ENCODE data around the gene BEGAIN.

The BEGAIN gene

DNA sequence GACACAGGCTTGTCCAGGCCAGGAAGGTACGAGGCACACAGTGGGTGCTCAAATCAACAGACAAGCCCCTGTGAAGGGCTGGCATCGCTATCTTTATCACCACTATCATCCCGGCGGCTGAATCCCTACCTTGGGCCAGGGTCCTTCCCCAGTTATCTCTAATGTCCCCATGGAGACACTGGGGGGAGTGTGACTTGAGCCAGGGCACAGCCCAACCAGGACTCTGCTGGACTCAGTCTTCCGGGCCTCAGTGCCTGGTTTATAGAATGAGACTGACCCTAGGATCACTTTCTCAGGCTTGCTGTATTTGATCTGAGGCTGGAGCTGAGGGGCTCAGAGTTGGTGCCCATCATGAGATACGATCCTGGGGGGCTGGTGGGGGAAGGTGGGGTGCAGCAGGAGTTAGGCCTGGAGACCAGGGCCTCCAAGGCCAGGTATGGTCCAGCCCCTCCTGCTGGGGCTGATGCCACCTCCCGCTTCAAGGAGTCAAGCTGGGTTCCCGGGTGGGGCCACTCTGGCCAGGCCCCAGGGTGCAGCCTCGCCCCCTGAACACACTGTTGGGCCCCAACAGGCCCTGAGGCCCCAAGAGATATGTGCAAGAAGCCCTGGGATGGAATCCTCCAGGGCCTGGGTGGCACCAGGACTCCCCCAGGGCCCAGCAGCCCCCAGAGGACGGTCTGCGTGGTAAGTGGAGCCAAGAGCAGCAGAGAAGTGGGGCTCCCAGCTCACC, 11.8 kb downstream of the BEGAIN start:
- Histone ChIP-seq H3K36me3 (ENCODE audit: control insufficient read depth, insufficient read depth, low read length) (no peaks in the 10 kb centered on the region), H3K27me3 (ENCODE audit: control insufficient read depth, insufficient read depth, low read length) (peaks cover 2% of the 10 kb centered on the region), H3K4me1 (ENCODE audit: control insufficient read depth, insufficient read depth, low read length) (peaks cover 5% of the 10 kb centered on the region), H3K4me3 (ENCODE audit: low read depth, low read length) (no peak overlapping the region), H3K9me3 (ENCODE audit: control insufficient read depth, insufficient read depth, low read length) (no peaks in the 10 kb centered on the region), H3K9ac (ENCODE audit: low read depth, low read length) (no peak overlapping the region)

DNA sequence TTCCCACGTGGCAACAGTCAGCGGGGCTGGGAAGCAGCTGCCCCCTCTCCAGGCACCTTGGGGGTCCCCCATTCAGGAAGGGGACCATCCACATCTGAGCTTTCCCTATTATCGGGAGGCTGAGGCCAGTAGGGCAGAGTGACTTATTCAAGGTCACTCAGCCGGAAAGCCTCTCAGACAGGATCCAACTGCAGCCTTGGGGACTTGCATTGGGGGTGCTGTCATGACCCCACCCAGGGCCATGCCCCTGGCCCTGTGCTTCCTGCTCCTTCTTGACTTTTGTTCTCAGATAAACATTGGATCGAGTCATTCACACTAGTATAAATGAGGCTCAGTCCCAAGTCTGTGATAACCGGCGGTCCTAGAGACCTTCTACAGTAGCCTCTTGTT, 12.6 kb downstream of the BEGAIN start:
- H3K4me1 ChIP-seq (ENCODE audit: control insufficient read depth, insufficient read depth, low read length) = peaks cover 5% of the 10 kb centered on the region
- H3K27me3 ChIP-seq (ENCODE audit: control insufficient read depth, insufficient read depth, low read length) = peaks cover 10% of the 10 kb centered on the region
- no peaks in the 10 kb centered on the region for H3K9me3 ChIP-seq (ENCODE audit: control insufficient read depth, insufficient read depth, low read length)
- no peak overlapping the region for H3K9ac ChIP-seq (ENCODE audit: low read depth, low read length)
- H3K36me3 ChIP-seq (ENCODE audit: control insufficient read depth, insufficient read depth, low read length) = no peaks in the 10 kb centered on the region
- H3K4me3 ChIP-seq (ENCODE audit: low read depth, low read length) = no peak overlapping the region

DNA sequence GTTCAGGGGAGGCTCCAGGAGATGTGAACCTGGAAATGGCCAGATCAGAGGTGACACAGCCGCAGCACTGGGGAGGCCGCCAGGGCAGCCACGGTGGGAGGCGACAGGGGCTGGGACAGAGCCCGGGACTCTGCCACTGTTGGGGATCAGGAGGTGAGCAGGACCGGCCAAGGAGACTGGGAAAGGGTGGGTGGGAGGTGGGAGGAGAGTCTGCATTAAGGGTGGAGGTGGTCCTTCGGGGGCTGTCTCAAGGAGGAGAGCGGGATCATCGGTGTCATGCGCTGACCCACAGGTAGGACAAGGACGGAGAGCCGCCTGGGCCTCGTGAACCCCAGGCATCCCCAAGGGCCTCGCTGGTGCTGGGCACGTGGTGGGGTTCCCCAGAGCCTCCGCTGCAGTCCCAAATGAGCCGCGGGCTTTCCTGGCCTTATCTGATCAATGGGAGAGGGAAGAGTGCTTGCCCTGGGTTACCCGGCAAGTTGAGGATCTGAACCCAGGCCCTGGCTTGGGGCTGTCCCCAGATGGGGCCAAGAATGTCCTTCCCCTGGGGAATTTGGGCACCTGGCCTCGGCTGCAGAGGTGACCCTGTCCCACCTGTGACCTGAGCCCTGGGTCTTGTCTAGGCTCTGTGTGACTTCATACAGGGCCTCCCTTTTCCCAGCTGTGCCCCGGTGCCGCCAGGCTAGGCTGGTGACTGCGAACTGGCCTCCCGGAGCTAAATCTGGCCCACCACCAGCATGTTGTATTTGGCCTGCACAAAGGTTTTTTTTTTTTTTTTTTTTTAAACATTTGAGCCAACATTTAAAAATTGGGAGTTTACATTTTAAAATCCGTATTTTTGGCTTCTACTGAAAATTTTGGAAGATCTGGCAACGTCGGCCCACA, 13.2 kb downstream of the BEGAIN start:
- Histone ChIP-seq H3K9me3 (ENCODE audit: control insufficient read depth, insufficient read depth, low read length) (no peaks in the 10 kb centered on the region), H3K36me3 (ENCODE audit: control insufficient read depth, insufficient read depth, low read length) (no peaks in the 10 kb centered on the region), H3K4me3 (ENCODE audit: low read depth, low read length) (no peak overlapping the region), H3K4me1 (ENCODE audit: control insufficient read depth, insufficient read depth, low read length) (peaks cover 9% of the 10 kb centered on the region), H3K27me3 (ENCODE audit: control insufficient read depth, insufficient read depth, low read length) (peaks cover 17% of the 10 kb centered on the region), H3K9ac (ENCODE audit: low read depth, low read length) (no peak overlapping the region)

DNA sequence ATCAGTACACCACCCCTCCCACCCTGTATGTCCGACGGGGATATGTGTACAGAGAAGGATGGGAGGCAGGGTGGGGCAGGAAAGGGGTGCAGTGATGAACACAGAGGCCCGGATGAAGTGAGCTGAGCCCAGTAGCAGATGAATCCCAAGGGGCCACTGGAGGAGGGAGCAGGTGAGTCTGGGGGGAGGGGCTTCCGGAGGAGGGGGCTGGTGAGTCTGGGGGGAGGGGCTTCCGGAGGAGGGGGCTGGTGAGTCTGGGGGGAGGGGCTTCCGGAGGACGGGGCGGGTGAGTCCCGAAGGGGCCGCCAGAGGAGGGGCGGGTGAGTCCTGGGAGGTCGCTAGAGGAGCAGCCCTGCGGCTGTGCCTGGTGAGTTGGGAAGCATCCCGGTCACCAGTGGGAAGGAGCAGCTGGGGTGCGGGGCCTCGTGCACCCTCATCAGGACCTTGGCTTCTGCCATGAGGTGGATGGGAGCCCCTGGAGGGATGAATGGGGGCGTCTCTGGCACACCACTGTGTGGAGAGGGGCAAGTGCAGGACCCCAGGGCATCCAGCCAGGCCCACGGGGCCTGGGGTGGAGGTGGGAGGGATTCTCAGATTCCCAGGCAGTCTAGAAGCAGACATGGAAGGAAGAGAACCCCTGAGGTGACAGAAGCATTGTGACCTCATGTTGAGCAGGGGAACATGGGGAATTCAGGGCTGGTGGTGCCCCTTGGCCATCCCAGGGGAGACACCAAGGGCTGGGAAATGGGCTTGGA, 14.0 kb downstream of the BEGAIN start:
- Histone ChIP-seq H3K36me3 (ENCODE audit: control insufficient read depth, insufficient read depth, low read length) (no peaks in the 10 kb centered on the region), H3K27me3 (ENCODE audit: control insufficient read depth, insufficient read depth, low read length) (peaks cover 19% of the 10 kb centered on the region), H3K4me3 (ENCODE audit: low read depth, low read length) (no peak overlapping the region), H3K9ac (ENCODE audit: low read depth, low read length) (no peak overlapping the region), H3K9me3 (ENCODE audit: control insufficient read depth, insufficient read depth, low read length) (no peaks in the 10 kb centered on the region), H3K4me1 (ENCODE audit: control insufficient read depth, insufficient read depth, low read length) (peaks cover 9% of the 10 kb centered on the region)

DNA sequence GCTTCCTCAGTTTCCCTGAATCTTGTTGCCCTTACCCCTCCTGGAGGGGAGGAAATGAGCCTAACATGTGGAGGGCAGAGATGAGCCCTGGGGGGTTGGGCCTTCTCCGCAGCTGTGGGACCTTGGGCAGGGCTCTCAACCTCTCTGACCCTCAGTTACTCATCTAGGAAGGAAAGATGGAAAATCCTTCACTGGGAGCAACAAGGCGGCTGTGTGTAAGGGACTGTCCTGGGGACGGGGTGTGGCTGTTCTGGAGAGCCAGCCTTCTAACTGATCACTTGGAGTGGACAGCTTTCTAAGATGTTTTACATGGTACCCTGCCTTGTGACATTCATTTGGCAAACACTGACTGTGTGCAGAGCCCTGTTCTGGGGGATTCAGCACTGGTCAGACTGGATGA, 14.7 kb downstream of the BEGAIN start:
- Histone ChIP-seq H3K36me3 (ENCODE audit: control insufficient read depth, insufficient read depth, low read length) (no peaks in the 10 kb centered on the region), H3K4me3 (ENCODE audit: low read depth, low read length) (no peak overlapping the region), H3K4me1 (ENCODE audit: control insufficient read depth, insufficient read depth, low read length) (peaks cover 9% of the 10 kb centered on the region), H3K27me3 (ENCODE audit: control insufficient read depth, insufficient read depth, low read length) (peaks cover 20% of the 10 kb centered on the region), H3K9me3 (ENCODE audit: control insufficient read depth, insufficient read depth, low read length) (no peaks in the 10 kb centered on the region), H3K9ac (ENCODE audit: low read depth, low read length) (no peak overlapping the region)

DNA sequence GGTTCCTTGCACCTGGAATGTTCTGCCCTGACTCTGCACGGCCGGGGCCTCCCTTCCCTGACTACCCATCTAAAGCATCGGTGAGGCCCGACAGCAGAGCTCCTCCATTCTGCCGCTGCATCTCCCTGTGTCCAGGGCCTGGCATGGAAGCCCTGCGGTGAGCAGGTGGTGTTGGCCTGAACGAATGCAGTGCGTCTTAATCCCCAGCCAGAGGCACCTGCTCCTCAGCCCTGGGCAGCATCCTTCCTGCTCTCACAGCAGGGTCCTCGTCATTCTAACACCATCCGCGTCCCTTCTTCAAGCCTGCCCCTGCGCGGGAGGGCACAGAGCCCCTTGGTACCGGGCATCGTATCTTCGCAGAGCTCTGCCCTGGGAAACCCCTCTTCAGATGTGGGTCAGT, 15.4 kb downstream of the BEGAIN start:
- Histone ChIP-seq H3K4me3 (ENCODE audit: low read depth, low read length) (no peak overlapping the region), H3K9me3 (ENCODE audit: control insufficient read depth, insufficient read depth, low read length) (no peaks in the 10 kb centered on the region), H3K36me3 (ENCODE audit: control insufficient read depth, insufficient read depth, low read length) (no peaks in the 10 kb centered on the region), H3K9ac (ENCODE audit: low read depth, low read length) (no peak overlapping the region), H3K4me1 (ENCODE audit: control insufficient read depth, insufficient read depth, low read length) (peaks cover 9% of the 10 kb centered on the region), H3K27me3 (ENCODE audit: control insufficient read depth, insufficient read depth, low read length) (peaks cover 23% of the 10 kb centered on the region)

DNA sequence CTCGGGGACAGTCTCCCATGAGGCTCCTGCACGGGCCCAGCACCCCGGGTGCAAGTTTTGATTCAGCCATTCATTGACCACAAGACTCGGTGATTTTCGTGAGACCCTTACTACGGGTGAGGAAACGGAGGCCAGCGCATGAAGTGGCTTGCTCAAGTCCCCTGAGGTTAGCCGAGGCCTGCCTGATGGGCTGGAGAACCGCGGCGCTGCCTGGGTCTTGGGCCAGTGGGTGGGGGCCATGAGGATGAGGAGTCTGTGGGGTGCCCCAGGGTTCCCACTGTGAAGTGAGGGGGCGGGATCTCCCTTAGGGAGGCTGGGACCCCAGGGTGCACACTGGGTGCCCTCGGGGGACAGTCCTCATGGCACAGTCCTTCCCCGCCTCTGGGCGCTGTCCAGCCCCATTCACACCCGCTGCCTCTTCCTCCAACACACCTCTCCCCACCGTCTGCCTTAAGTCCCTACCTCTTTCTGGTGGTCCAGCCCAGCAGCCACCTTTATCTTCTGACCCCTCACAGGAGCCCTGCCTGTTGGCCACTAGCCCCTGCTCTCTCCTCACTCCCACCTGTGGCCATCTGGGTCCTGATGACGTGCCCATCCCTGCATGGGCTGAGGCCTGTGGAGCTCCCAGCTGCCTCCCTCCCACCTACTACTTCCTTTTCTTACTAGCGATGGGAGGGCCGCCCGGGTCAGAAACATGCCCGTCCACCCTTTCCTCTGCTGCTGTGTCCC, 16.3 kb downstream of the BEGAIN start:
- H3K27me3 ChIP-seq (ENCODE audit: control insufficient read depth, insufficient read depth, low read length) = peaks cover 31% of the 10 kb centered on the region
- no peak overlapping the region for H3K9ac ChIP-seq (ENCODE audit: low read depth, low read length)
- no peaks in the 10 kb centered on the region for H3K36me3 ChIP-seq (ENCODE audit: control insufficient read depth, insufficient read depth, low read length)
- no peaks in the 10 kb centered on the region for H3K9me3 ChIP-seq (ENCODE audit: control insufficient read depth, insufficient read depth, low read length)
- peaks cover 9% of the 10 kb centered on the region for H3K4me1 ChIP-seq (ENCODE audit: control insufficient read depth, insufficient read depth, low read length)
- no peak overlapping the region for H3K4me3 ChIP-seq (ENCODE audit: low read depth, low read length)

DNA sequence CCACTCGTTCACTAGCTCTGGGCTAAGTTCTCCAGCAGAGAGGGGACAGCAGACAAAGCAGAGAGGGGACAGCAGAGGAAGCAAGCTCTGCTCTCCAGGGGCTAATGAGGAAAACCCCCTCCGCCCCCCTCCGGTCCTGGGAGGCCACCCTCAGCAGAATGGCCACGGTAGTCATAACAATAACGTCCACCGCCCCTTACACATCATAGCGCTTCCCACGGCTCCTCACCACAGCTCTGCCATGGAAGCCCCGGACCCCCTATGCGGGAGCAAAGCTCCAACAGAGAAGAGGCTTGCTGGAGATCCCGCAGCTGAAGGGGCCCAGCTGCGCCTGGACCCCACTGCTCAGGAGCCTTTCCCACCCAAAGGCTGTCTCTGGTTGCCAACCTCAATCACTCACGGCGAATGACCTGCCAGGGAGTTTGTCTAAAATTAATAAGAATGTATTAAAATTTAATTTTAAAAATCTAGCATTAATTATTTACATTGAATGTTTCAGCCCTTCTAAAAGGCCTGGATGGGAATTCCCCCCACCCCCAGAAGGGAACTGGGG, 17.4 kb downstream of the BEGAIN start:
- Histone ChIP-seq H3K9me3 (ENCODE audit: control insufficient read depth, insufficient read depth, low read length) (no peaks in the 10 kb centered on the region), H3K36me3 (ENCODE audit: control insufficient read depth, insufficient read depth, low read length) (no peaks in the 10 kb centered on the region), H3K9ac (ENCODE audit: low read depth, low read length) (no peak overlapping the region), H3K4me3 (ENCODE audit: low read depth, low read length) (peak overlapping the region; percentile 52), H3K27me3 (ENCODE audit: control insufficient read depth, insufficient read depth, low read length) (peaks cover 31% of the 10 kb centered on the region), H3K4me1 (ENCODE audit: control insufficient read depth, insufficient read depth, low read length) (peaks cover 9% of the 10 kb centered on the region)

DNA sequence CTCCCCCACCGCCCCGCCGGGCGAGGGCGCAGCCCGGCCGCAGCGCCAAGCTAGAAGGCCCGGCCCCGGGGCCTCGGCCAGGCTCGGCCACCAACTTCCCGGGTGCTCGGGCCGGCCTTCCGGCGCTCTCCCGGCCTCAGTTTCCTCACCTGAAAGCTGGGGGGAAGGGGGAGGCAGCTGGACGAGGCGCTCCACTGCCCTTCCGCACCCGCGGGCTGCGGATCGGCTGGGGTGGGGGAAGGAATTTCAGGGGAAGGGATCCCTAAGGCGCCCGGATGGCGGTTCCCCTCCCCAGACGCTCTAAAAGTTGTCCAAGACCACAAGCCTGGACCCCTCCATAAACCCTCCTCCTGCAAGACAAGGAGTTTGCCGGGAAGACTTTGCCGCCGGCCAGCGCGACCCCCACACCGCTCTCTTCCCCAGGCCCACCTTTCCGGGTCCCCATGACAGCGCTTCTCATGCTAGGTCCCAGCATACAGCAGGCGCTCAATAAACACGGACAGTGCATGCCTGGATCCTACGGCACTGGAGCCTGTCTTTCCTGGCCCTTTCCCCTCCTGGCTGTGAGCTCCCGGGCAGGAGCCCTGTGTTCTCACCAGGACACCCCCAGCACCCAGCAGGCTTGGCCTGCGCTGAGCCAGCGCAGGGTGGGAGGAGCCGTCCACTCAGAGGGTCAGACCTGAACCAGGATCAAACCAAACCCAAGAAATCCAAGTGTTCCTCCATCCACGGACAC, 18.1 kb downstream of the BEGAIN start:
- H3K4me3 ChIP-seq (ENCODE audit: low read depth, low read length) = peak overlapping the region; percentile 52
- peaks cover 31% of the 10 kb centered on the region for H3K27me3 ChIP-seq (ENCODE audit: control insufficient read depth, insufficient read depth, low read length)
- no peaks in the 10 kb centered on the region for H3K36me3 ChIP-seq (ENCODE audit: control insufficient read depth, insufficient read depth, low read length)
- no peak overlapping the region for H3K9ac ChIP-seq (ENCODE audit: low read depth, low read length)
- peaks cover 9% of the 10 kb centered on the region for H3K4me1 ChIP-seq (ENCODE audit: control insufficient read depth, insufficient read depth, low read length)
- no peaks in the 10 kb centered on the region for H3K9me3 ChIP-seq (ENCODE audit: control insufficient read depth, insufficient read depth, low read length)

DNA sequence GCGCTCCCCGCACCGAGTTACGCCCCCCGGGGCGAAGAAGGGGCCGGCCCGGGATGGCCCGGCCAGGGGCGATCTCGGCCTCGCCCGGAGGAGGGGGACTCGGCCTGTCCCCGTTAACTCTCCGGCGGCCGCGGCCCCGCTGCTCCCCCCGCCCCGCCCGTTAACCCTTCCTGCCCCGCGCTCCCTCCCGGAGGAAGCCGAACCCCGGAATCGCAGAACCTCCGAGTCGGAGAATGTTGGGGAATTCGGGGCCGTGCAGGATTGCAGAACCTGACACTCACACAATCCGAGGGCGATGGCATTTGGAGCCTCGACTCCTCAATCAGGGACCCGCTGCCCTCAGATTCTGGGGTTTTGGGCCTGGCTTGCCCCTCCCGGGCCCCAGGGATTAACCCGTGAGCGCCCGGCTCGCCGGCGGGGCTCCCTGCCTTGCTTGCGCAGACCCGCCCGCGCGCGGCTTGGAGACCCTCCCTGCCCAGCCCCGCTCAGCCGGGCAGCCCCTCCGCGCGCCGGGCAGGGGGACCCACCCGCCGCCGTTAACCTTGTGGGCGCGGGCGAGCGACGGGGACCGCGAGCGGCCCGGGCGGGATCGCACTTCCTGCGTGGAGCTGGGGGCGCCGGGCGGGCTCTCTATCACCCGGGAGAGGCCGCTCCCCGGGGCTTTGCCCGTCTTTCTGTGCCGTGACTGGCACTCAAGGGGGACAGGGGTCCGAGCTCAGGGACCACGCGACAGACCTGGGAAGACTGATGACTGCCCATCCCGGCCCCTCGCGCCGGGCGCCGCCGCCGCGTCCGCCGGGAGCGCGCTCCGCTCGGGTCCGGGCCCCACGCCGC, 18.8 kb downstream of the BEGAIN start:
- Histone ChIP-seq H3K9me3 (ENCODE audit: control insufficient read depth, insufficient read depth, low read length) (no peaks in the 10 kb centered on the region), H3K27me3 (ENCODE audit: control insufficient read depth, insufficient read depth, low read length) (peaks cover 31% of the 10 kb centered on the region), H3K9ac (ENCODE audit: low read depth, low read length) (no peak overlapping the region), H3K4me1 (ENCODE audit: control insufficient read depth, insufficient read depth, low read length) (peaks cover 9% of the 10 kb centered on the region), H3K36me3 (ENCODE audit: control insufficient read depth, insufficient read depth, low read length) (no peaks in the 10 kb centered on the region), H3K4me3 (ENCODE audit: low read depth, low read length) (peak overlapping the region; percentile 52)

Data from iPS-15b (cell line).